DLD1 (cell line): ENCODE measurements around the gene SBK3.
"Not testable (repeated sequence)": the region's sequence is repeated elsewhere in the genome, so short reads cannot be mapped to it uniquely, and the experiment has no call there.

Experiments used
- in situ Hi-C: cut with HindIII; loops from 2 replicates; pipeline ENCODE4 v1.10.0; 2017; ENCODE audit warnings: low sequenced_read_pairs

The SBK3 gene, protein sequence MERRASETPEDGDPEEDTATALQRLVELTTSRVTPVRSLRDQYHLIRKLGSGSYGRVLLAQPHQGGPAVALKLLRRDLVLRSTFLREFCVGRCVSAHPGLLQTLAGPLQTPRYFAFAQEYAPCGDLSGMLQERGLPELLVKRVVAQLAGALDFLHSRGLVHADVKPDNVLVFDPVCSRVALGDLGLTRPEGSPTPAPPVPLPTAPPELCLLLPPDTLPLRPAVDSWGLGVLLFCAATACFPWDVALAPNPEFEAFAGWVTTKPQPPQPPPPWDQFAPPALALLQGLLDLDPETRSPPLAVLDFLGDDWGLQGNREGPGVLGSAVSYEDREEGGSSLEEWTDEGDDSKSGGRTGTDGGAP

DNA sequence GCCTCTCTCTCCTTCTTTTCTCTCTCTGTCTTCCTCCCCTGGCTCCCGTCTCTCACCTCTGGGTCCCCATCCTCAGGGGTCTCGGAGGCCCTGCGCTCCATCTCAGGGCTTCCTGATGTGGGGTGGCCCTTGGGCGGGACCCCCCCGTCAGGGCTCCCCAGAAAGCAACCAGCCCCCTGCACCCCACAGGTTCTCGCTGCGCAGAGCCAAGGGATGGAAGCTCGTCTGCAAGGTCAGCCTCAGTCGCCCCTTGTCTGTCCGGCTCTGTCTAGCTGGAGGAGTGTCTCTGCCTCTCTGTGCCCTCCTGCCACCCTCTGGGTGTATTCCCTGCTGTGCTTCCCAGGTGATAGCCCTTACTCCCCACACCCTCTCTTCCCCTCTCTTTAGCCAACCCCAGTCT lies at the start of gene SBK3:
Gene SBK3, minus strand, starts transcription at position 101 of the 400 bp plus-strand sequence. Its CDS starts 0 bp downstream, at position 101.
- in situ Hi-C loops = no loop called here

DNA sequence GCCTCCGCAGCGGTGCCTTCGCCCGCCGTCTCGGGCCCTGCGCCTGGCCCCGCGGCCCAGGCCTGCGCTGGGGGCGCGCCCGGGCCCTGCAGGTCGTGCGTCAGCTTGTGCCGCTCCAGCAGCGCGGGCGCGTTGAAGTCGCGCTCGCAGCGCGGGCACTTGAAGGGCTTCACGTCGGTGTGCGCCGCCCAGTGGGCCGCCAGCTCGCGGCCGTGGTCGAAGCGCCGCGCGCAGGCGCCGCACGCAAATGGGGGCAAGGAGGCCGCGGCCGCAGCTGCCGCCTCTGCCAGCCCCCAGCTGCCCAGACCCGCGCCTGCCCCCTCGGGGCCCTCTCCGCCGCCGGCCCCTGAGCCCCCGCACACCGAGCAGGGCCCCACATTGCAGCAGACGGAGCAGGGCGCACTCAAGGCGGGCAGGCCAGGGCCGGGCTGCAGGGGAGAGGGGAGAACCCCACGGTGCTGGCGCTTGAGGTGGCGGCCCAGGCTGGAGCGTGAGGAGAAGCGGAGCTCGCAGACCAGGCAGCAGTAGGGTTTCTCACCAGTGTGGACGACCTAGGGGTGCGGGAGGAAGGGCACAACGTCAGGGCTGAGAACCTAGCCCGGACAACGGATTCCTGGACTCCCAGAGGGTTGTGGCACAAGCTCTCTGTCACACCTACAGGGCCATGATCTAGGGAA lies 47.9 kb upstream of the SBK3 start:
- in situ Hi-C loops = no loop called here

DNA sequence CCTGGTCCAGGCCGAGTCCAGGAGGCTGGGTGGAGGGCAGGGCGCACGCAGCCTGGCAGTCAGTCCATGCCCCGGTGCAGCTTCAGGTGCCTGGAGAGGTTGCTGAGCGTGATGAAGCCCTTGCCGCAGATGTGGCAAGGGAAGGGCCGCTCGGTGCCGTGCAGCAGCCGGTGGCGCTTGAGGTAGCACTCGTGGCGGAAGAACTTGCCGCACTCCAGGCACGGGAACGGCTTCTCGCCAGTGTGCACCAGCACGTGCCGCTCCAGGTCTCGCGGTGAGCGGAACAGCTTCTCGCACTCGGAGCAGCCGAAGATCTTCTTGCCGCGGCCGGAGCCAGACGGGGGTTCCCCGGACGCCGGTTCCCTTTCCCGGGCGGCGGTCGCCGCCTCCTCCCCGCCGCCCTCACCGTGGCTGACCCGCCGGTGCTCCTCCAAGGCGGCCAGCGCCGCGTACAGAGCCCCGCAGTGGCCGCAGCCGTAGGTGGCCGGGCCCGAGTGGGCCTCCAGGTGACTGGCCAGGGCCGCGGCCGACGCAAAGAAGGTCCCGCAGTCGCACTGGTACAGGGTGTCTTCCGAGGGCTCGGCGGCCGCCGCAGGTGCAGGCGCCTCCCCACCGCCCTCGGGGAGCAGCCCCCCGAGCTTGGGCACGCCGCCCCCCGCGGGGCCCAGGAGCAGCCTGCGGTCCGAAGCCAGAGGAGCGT lies 47.2 kb upstream of the SBK3 start:
- in situ Hi-C loops = no loop called here

- in situ Hi-C loops = no loop called here
These were observed 46.2 kb upstream of the SBK3 start for GRCh38 chr19:55591555-55591954.

DNA sequence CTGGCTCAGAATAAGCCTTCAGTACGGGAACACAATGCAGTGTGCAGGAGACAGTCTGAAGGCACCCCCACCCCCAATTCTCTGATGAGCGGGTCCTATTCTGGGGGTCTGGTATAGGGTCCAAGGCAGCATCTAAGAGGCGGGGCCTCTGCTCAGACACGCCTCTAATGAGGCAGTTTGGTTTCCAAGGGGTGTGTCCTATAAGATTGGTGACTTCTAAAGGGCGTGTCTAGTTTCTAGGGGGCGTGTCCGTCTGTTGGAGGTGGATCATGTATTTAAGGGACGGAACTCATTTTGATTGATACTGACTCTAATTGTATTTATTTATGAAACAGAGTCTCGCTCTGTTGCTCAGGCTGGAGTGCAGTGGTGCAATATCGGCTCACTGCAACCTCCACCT lies 45.3 kb upstream of the SBK3 start:
- in situ Hi-C loops = no loop called here

DNA sequence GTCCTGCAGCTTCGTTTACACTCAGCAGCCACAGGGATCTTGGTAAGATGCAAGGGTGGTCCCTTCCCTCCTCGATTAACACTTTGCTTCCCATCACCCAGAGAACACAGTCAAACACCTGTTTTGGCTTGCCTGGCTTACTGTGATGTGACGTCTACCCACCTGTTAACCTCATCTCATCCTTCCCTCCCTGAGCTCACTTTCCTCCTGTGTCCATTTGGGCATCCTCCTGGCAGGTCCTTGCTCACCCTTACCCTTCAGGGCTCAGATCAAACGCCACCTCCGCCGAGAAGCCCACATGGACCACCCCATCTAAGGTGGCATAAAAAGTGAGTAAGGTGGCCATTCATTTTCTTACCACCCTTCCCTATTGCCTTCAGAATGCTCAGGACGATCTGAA lies 44.8 kb upstream of the SBK3 start:
- in situ Hi-C loops = no loop called here

GRCh38 chr19:55588738-55589137 lies 43.4 kb upstream of the SBK3 start:
- in situ Hi-C loops = no loop called here

- in situ Hi-C loops = no loop called here
These were observed 41.8 kb upstream of the SBK3 start for GRCh38 chr19:55586976-55587668.

DNA sequence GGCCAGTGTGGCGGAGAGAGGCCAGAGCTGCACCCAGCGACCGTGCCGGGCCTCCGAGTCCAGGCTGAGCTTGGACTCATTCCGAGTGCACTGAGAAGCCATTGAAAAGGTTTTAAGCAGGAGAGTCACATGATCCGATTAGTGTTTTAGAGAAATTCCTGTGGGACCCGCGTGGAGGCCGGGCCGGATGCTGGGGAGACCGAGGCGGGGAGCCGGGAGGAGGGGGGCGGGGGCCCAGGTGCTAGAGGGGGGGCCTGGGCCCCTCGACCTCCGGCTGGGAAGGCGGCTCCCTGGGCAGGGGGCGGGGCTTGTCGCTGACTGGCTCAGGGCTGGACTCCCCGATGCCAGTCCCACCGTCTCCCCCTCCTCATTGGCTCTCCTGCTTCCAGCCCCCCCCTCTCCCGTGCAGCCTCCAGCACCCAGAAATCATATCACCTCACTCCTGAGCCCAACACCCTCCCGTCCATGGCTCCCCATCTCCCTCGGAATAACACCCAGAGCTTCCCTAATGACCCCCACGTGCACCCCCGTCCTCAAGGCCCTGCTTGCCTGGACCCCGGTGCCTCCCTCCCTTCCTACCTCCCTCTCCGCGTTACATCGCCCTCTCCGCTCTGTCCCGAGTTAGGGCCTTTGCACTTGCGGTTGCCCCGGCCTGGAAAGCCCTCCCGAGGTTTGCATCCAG lies 40.5 kb upstream of the SBK3 start:
- in situ Hi-C loops = no loop called here

DNA sequence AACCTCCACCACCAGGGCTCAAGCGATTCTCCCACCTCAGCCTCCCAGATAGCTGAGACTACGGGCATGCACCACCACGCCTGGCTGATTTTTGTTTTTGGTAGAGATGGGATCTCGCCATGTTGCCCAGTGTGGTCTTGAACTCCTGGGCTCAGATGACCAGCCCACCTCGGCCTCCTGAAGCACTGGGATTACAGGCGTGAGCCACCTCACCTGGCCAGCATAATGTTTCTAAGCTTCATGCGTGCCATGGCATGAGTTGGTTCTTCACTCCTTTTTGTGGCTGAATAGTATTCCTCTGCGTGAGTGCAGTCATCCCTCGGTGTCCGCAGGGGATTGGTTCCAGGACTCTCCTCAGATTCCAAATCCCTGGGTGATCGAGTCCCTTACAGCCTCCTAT lies 39.5 kb upstream of the SBK3 start:
- in situ Hi-C loops = no loop called here

- in situ Hi-C loops = not testable (repeated sequence)
These were observed 38.6 kb upstream of the SBK3 start for GRCh38 chr19:55583897-55584296.

- in situ Hi-C loops = not testable (repeated sequence)
These were observed 36.9 kb upstream of the SBK3 start for GRCh38 chr19:55582284-55582683.

GRCh38 chr19:55581823-55582223 lies 36.5 kb upstream of the SBK3 start:
- in situ Hi-C loops = no loop called here

- in situ Hi-C loops = no loop called here
These were observed 35.9 kb upstream of the SBK3 start for GRCh38 chr19:55581145-55581822.

- in situ Hi-C loops = no loop called here
These were observed 35.3 kb upstream of the SBK3 start, which contains the start of gene ZNF579 for GRCh38 chr19:55580628-55581144. TSS of gene ZNF579 (minus strand) at chr19:55580848. CDS start at chr19:55579639, 1,209 bp downstream.

DNA sequence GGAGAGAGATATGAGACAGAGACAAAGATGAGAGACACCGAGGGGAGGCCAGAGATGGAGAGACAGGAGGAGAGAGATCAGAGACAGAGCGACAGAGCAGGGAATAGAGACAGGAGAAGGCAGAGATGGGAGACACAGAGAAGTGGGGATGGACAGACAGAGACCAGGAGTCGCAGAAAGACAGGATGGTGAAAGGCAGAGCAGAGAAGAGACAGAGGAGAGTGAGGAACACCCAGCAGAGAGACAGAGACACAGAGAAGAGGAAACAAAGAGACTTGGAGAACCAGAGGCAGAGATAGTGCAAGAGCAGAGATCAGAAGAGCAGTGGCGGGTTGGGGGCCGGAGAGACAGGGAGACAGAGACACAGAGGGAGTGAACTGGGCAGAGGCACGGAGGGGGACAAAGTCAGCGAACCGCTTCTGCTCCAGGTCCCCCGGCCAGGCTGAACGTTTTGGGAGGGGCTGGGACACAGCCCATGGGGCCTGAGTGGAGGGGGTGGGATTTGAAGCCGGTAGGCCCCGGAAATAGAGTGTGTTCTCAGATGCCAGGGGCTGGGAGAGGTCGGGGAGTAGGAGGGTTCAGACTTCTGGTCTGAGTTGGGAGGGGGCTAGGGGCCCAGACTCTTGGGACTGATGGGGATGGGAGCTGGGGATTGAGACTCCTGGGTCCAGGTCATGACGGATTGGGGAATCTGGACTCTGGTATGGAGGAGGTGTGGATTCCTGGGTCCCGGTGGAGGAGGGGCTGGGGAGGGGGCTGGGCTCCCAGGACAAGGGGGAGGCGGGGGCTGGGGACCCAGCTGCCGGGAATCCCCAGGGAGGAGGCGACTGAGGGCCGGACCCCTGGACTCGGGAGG lies 34.7 kb upstream of the SBK3 start:
- in situ Hi-C loops = no loop called here

- in situ Hi-C loops = no loop called here
These were observed 33.7 kb upstream of the SBK3 start for GRCh38 chr19:55578761-55579747.
